Measurements from ENCODE around the gene ZNF521.

- TF ChIP-seq CTCF (IDR thresholded peaks at IDR 0.05; ENCODE audit: extremely low read depth in 1 of 2, insufficient read depth in 1 of 2, low read depth in 1 of 2, low read length in 2 of 2): no peak
- no peak for TF ChIP-seq EZH2 (IDR thresholded peaks at IDR 0.05; ENCODE audit: borderline replicate concordance, low read depth, low read length, severe bottlenecking)
- TF ChIP-seq, protein P1, sequence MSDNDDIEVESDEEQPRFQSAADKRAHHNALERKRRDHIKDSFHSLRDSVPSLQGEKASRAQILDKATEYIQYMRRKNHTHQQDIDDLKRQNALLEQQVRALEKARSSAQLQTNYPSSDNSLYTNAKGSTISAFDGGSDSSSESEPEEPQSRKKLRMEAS (IDR thresholded peaks at IDR 0.05; ENCODE audit: insufficient read depth, insufficient read length): no peak
- TF ChIP-seq POLR2AphosphoS5 (IDR thresholded peaks at IDR 0.05; ENCODE audit: insufficient read depth, low read depth, low read length): no peak
- TF ChIP-seq GATA2 (IDR thresholded peaks at IDR 0.05; ENCODE audit: insufficient read depth, insufficient read length, low read depth, low read length): no peak
- no peak for TF ChIP-seq POLR2A (IDR thresholded peaks at IDR 0.05; ENCODE audit: low read depth, low read length)
Measured at GRCh38 chr18:25360301-25360899, 8.4 kb upstream of the ZNF521 start.

Measured in endothelial cell of umbilical vein (primary cell).